SK-N-SH treated with all-trans-retinoic acid at 6 μM for 48 hours (cell line): ENCODE measurements around the gene RYR1.

ENCODE experiments used
- ATAC-seq: fragments of 200-7000 bp; cut with Tn5 transposase; 3 replicates; pipeline ENCODE4 v1.9.1; 2020; ENCODE audit warnings: mild to moderate bottlenecking, moderate library complexity
- ARNTL ChIP-seq: fragments of 450-650 bp; formaldehyde crosslinking; IDR thresholded peaks from 2 replicates; pipeline ENCODE4 v1.5.0; 2020; ENCODE audit warnings: low read depth, mild to moderate bottlenecking, moderate library complexity, borderline replicate concordance
- BACH2 ChIP-seq: fragments of 250-450 bp; sonication (Bioruptor Pico); IDR thresholded peaks from 2 replicates; pipeline ENCODE4 v1.9.0; 2021; ENCODE audit warnings: mild to moderate bottlenecking, borderline replicate concordance
- CSDC2 ChIP-seq: fragments of 250-450 bp; sonication (Bioruptor Pico); IDR thresholded peaks from 2 replicates; pipeline ENCODE4 v1.5.0; 2020; ENCODE audit warnings: mild to moderate bottlenecking, moderate library complexity
- ESRRG ChIP-seq: fragments of 250-450 bp; sonication (Bioruptor Pico); IDR thresholded peaks from 2 replicates; pipeline ENCODE4 v1.6.1; 2021; ENCODE audit warnings: mild to moderate bottlenecking
- GLIS3 ChIP-seq: fragments of 250-450 bp; sonication (Bioruptor Pico); IDR thresholded peaks from 2 replicates; pipeline ENCODE4 v1.5.0; 2020; ENCODE audit warnings: mild to moderate bottlenecking, moderate library complexity
- ISL1 ChIP-seq: fragments of 250-450 bp; sonication (Bioruptor Pico); IDR thresholded peaks from 2 replicates; pipeline ENCODE4 v2.1.2; 2022; ENCODE audit warnings: mild to moderate bottlenecking, moderate library complexity
- OSR1 ChIP-seq: fragments of 250-450 bp; sonication (Bioruptor Pico); IDR thresholded peaks from 2 replicates; pipeline ENCODE4 v1.8.0; 2022; ENCODE audit warnings: moderate library complexity, mild to moderate bottlenecking, inconsistent platforms
- PPARA ChIP-seq: fragments of 250-450 bp; sonication (Bioruptor Pico); IDR thresholded peaks from 2 replicates; pipeline ENCODE4 v1.5.0; 2020; ENCODE audit warnings: mild to moderate bottlenecking, borderline replicate concordance
- RARB ChIP-seq: fragments of 250-450 bp; sonication (Bioruptor Pico); IDR thresholded peaks from 2 replicates; pipeline ENCODE4 v1.8.0; 2021; ENCODE audit warnings: mild to moderate bottlenecking, moderate library complexity
- TCF4 ChIP-seq: fragments of 250-450 bp; sonication (Bioruptor Pico); IDR thresholded peaks from 2 replicates; pipeline ENCODE4 v1.8.0; 2021; ENCODE audit warnings: mild to moderate bottlenecking, moderate library complexity, borderline replicate concordance
- TOX ChIP-seq: fragments of 250-450 bp; sonication (Bioruptor Pico); IDR thresholded peaks from 2 replicates; pipeline ENCODE4 v1.8.0; 2021; ENCODE audit warnings: mild to moderate bottlenecking, moderate library complexity, borderline replicate concordance
- ZC3H10 ChIP-seq: fragments of 250-450 bp; sonication (Bioruptor Pico); IDR thresholded peaks from 2 replicates; pipeline ENCODE4 v1.5.1; 2021; ENCODE audit warnings: mild to moderate bottlenecking, moderate library complexity
- ZFP3 ChIP-seq: fragments of 250-450 bp; sonication (Bioruptor Pico); IDR thresholded peaks from 2 replicates; pipeline ENCODE4 v1.5.0; 2020; ENCODE audit warnings: mild to moderate bottlenecking, moderate library complexity
- ZNF565 ChIP-seq: fragments of 450-650 bp; formaldehyde crosslinking; conservative IDR thresholded peaks from 2 replicates; pipeline ENCODE4 v1.5.0; 2020; ENCODE audit warnings: low read depth, mild to moderate bottlenecking, moderate library complexity
- ZNF70 ChIP-seq: fragments of 450-650 bp; formaldehyde crosslinking; IDR thresholded peaks from 2 replicates; pipeline ENCODE4 v1.5.0; 2020; ENCODE audit warnings: mild to moderate bottlenecking, moderate library complexity
- ZNF8 ChIP-seq: fragments of 450-650 bp; formaldehyde crosslinking; IDR thresholded peaks from 2 replicates; pipeline ENCODE4 v1.5.0; 2020; ENCODE audit warnings: mild to moderate bottlenecking, moderate library complexity
- TF ChIP-seq, protein P1 (sequence below): fragments of 250-450 bp; sonication (Bioruptor Pico); IDR thresholded peaks from 2 replicates; pipeline ENCODE4 v1.5.1; 2020; ENCODE audit warnings: low read depth, mild to moderate bottlenecking, moderate library complexity
- TF ChIP-seq, protein P2 (sequence below): fragments of 250-450 bp; sonication (Bioruptor Pico); IDR thresholded peaks from 2 replicates; pipeline ENCODE4 v1.5.1; 2021; ENCODE audit warnings: mild to moderate bottlenecking, moderate library complexity
- TF ChIP-seq, protein P3 (sequence below): fragments of 250-450 bp; sonication (Bioruptor Pico); IDR thresholded peaks from 2 replicates; pipeline ENCODE4 v1.5.0; 2020; ENCODE audit warnings: mild to moderate bottlenecking, moderate library complexity

RYR1 gene

DNA sequence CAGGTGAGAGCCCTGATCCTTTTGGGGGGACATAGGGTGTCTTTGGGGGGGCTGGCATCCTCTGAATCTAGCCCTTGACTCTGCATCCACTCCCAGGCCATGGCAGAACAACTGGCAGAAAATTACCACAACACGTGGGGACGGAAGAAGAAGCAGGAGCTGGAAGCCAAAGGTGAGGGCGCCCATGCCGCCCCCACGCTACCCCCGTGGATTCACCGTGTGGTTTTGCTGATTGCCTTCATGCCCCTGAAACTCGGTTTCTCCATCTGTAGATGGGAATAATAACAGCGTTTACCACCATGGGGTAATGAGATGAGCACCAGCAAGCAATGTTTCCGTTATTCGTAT, 72.9 kb downstream of the RYR1 start (continued):
- no peak for TF ChIP-seq GLIS3 (CRISPR knock-in tag)
- TF ChIP-seq, protein P1, sequence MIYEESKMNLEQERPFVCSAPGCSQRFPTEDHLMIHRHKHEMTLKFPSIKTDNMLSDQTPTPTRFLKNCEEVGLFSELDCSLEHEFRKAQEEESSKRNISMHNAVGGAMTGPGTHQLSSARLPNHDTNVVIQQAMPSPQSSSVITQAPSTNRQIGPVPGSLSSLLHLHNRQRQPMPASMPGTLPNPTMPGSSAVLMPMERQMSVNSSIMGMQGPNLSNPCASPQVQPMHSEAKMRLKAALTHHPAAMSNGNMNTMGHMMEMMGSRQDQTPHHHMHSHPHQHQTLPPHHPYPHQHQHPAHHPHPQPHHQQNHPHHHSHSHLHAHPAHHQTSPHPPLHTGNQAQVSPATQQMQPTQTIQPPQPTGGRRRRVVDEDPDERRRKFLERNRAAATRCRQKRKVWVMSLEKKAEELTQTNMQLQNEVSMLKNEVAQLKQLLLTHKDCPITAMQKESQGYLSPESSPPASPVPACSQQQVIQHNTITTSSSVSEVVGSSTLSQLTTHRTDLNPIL (CRISPR knock-in tag): no peak

DNA sequence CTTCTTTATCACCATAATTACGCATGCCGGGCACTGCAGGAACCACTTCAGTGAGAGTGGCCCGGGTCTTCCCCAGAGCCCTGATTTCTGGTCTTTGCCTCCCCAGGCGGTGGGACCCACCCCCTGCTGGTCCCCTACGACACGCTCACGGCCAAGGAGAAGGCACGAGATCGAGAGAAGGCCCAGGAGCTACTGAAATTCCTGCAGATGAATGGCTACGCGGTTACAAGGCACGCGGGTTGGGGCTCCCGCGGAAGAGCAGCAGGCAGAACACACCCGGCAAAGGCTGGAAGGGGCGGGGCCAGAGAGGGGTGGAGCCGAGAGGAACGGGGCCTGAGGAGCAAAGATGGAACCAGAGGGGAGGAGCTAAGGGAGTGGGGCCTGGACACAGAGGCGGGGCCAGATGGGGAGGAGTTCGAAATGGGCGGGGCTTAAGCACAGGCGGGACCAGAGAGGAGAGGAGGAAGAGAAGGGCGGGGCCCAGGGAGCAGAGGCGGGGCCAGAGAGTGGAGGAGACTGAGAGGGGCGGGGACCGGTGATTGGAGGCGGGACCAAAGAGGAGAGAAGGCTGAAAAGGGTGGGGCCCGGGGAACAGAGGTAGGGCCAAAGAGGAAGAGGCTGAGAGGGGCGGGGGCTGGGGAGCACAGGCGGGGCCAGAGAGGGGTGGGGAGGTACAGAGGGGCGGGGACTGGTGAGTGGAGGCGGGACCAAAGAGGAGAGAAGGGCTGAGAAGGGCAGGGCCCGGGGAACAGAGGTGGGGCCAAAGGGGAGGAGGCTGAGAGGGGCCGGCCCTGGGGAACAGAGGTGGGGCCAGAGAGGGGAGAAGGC, 73.4 kb downstream of the RYR1 start:
- no peak for TF ChIP-seq ZFP3 (CRISPR knock-in tag)
- TF ChIP-seq OSR1 (CRISPR knock-in tag): no peak
- TF ChIP-seq ZNF8 (CRISPR knock-in tag): no peak
- no peak for TF ChIP-seq PPARA (CRISPR knock-in tag)
- no peak for TF ChIP-seq ZNF565 (CRISPR knock-in tag)
- TF ChIP-seq TOX: no peak
- TF ChIP-seq, protein P1 (CRISPR knock-in tag): no peak
- no peak for TF ChIP-seq ZNF70
- no peak for TF ChIP-seq TCF4
- TF ChIP-seq RARB (CRISPR knock-in tag): no peak
- ATAC-seq: peak; percentile 92

DNA sequence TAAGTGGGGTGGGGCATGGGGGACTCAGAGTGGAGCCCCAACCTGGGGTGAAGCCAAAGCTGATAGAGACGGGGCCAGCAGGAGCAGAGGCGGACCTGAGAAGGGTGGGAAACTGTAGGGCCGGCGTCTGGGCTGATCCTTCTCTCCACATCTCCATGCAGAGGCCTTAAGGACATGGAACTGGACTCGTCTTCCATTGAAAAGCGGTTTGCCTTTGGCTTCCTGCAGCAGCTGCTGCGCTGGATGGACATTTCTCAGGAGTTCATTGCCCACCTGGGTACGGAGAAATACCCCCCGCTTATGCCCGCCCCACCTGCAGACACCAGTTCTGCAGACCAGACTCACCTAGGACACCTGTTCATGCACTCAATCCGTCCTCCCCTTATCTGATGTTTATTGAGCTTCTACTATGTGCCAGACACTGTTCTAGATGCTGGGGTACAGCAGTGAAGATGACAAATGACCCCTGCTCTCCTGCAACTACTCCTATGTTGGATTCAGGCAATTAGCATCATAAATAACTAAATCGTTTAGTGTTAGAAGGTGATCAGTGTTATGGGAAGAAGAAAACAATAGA, 74.1 kb downstream of the RYR1 start:
- no peak for ATAC-seq
- TF ChIP-seq ZNF70 (no peak), TCF4 (no peak), ESRRG (CRISPR knock-in tag) (no peak), ZC3H10 (CRISPR knock-in tag) (no peak), OSR1 (CRISPR knock-in tag) (no peak), ZFP3 (CRISPR knock-in tag) (no peak), TOX (no peak)

DNA sequence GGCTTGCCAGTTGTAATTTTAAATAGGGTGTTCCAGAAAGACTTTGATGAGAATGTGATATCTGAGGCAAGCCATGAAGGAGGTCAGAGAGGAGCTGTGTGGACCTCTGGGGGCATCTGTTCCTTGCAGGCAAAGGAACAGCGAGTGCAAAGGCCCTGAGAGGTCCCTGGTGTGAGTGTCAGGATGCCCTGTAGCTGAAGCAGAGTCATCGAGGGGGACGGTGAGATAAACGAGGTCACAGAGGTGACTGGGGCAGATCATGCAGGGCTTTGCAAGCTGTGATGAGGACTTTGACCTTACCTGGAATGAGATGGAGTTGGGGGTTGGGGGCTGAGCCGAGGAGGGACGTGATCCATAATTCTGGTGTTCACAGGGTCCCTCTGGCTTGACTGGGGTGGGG, 75.0 kb downstream of the RYR1 start:
- no peak for ATAC-seq
- TF ChIP-seq ARNTL (CRISPR knock-in tag): no peak
- TF ChIP-seq RARB (CRISPR knock-in tag): no peak
- TF ChIP-seq CSDC2: no peak

DNA sequence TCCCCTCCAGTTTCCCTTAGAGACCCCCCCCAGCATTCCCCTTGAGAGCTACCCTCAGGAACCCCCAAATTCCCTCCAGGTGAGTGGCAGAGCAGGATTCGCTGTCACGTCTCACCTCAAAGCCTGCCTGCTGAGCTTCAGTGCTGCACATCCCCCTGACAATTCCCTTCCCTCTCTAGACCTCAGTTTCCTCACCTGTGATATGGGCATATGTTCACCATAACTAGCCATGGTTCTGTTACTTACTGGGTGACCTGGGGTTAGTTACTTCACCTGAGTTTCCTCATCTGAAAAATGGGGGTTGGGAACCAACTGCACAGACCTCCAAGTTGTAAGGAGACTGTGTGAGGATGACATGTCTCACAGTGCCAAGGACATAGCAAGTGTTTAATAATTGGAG, 75.5 kb downstream of the RYR1 start:
- ATAC-seq: no peak
- TF ChIP-seq ZNF70 (no peak), GLIS3 (CRISPR knock-in tag) (no peak), CSDC2 (no peak), TCF4 (no peak), ZNF8 (CRISPR knock-in tag) (no peak), TOX (no peak), ZC3H10 (CRISPR knock-in tag) (no peak), BACH2 (CRISPR knock-in tag) (no peak), ISL1 (CRISPR knock-in tag) (no peak), ZNF565 (CRISPR knock-in tag) (no peak), ESRRG (CRISPR knock-in tag) (no peak), ARNTL (CRISPR knock-in tag) (no peak), RARB (CRISPR knock-in tag) (no peak), ZFP3 (CRISPR knock-in tag) (no peak)
- TF ChIP-seq, protein P2, sequence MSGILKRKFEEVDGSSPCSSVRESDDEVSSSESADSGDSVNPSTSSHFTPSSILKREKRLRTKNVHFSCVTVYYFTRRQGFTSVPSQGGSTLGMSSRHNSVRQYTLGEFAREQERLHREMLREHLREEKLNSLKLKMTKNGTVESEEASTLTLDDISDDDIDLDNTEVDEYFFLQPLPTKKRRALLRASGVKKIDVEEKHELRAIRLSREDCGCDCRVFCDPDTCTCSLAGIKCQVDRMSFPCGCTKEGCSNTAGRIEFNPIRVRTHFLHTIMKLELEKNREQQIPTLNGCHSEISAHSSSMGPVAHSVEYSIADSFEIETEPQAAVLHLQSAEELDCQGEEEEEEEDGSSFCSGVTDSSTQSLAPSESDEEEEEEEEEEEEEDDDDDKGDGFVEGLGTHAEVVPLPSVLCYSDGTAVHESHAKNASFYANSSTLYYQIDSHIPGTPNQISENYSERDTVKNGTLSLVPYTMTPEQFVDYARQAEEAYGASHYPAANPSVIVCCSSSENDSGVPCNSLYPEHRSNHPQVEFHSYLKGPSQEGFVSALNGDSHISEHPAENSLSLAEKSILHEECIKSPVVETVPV: no peak
- TF ChIP-seq, protein P3, sequence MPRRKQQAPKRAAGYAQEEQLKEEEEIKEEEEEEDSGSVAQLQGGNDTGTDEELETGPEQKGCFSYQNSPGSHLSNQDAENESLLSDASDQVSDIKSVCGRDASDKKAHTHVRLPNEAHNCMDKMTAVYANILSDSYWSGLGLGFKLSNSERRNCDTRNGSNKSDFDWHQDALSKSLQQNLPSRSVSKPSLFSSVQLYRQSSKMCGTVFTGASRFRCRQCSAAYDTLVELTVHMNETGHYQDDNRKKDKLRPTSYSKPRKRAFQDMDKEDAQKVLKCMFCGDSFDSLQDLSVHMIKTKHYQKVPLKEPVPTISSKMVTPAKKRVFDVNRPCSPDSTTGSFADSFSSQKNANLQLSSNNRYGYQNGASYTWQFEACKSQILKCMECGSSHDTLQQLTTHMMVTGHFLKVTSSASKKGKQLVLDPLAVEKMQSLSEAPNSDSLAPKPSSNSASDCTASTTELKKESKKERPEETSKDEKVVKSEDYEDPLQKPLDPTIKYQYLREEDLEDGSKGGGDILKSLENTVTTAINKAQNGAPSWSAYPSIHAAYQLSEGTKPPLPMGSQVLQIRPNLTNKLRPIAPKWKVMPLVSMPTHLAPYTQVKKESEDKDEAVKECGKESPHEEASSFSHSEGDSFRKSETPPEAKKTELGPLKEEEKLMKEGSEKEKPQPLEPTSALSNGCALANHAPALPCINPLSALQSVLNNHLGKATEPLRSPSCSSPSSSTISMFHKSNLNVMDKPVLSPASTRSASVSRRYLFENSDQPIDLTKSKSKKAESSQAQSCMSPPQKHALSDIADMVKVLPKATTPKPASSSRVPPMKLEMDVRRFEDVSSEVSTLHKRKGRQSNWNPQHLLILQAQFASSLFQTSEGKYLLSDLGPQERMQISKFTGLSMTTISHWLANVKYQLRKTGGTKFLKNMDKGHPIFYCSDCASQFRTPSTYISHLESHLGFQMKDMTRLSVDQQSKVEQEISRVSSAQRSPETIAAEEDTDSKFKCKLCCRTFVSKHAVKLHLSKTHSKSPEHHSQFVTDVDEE: no peak
- TF ChIP-seq, protein P1 (CRISPR knock-in tag): no peak
